WERI-Rb-1 (cell line): ENCODE data around the gene CHMP2A.
A peak's percentile ranks its signal among the peaks of the same experiment; 100 is the strongest.

Experiments used
- DNase-seq: peaks from one replicate; pipeline ENCODE4 v3.0.0-alpha.2; 2020
- H3K27ac ChIP-seq: fragments of 250-450 bp; sonication (Bioruptor Pico); 2 replicates; pipeline ENCODE4 v1.5.1; 2020; ENCODE audit warnings: mild to moderate bottlenecking, moderate library complexity
- H3K27me3 ChIP-seq: fragments of 250-450 bp; sonication (Bioruptor Pico); 2 replicates; pipeline ENCODE4 v1.5.1; 2021; ENCODE audit warnings: mild to moderate bottlenecking, low read depth, moderate library complexity; ENCODE audit not compliant: insufficient read depth, severe bottlenecking
- H3K36me3 ChIP-seq: fragments of 250-450 bp; sonication (Bioruptor Pico); 2 replicates; pipeline ENCODE4 v1.5.1; 2020; ENCODE audit warnings: mild to moderate bottlenecking, moderate library complexity
- H3K4me3 ChIP-seq: 2 replicates; pipeline ENCODE4 v1.5.1; 2011; ENCODE audit warnings: low read depth, mild to moderate bottlenecking, control low read depth, low read length
- H3K9me3 ChIP-seq: fragments of 250-450 bp; sonication (Bioruptor Pico); 2 replicates; pipeline ENCODE4 v1.5.1; 2021; ENCODE audit warnings: mild to moderate bottlenecking, moderate library complexity; ENCODE audit not compliant: severe bottlenecking
- TF ChIP-seq, protein P1 (sequence below): IDR thresholded peaks from 2 replicates; pipeline ENCODE4 v1.5.1; 2011; ENCODE audit warnings: low read depth, mild to moderate bottlenecking, control low read depth, inconsistent platforms, low read length

CHMP2A gene

DNA sequence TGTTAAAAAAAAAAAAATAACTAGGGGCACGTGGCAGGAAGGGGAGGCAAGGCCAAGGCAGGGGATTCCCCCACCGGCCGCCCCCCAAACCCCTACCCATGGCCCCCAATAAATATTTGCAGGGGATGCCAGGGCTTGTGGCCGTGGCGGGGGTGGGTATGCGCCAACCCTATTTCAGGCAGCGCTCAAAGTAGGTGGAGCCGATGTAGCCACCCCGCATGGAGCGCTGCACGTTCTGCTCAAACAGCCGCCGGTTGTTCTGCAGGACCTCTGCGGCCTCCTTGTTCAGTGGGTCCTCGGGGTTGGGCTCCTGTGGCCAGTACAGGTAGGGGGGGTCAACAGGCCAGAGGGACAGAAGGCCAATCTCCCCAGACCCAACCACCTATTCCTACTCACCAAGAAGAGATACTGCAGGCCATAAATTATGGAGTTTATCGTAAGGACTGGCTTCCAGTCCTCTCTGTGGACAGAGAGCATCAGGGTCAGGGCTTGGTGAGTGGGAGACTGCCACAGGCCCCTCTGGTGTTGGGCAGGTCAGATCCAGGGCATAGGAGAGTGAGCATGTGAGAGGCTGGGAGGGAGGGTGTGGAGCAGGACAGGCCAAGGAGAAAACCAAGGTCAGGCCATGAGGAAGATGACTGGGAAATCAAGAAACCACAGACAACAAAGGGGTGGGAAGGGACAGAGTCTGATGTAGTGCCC lies 1.2 kb upstream of the CHMP2A start:
- no peak for DNase-seq
- Histone ChIP-seq H3K36me3 (peaks cover 41% of the 10 kb centered on the region), H3K27ac (no peak overlapping the region), H3K4me3 (no peak overlapping the region), H3K27me3 (no peaks in the 10 kb centered on the region), H3K9me3 (no peaks in the 10 kb centered on the region)
- TF ChIP-seq, protein P1, sequence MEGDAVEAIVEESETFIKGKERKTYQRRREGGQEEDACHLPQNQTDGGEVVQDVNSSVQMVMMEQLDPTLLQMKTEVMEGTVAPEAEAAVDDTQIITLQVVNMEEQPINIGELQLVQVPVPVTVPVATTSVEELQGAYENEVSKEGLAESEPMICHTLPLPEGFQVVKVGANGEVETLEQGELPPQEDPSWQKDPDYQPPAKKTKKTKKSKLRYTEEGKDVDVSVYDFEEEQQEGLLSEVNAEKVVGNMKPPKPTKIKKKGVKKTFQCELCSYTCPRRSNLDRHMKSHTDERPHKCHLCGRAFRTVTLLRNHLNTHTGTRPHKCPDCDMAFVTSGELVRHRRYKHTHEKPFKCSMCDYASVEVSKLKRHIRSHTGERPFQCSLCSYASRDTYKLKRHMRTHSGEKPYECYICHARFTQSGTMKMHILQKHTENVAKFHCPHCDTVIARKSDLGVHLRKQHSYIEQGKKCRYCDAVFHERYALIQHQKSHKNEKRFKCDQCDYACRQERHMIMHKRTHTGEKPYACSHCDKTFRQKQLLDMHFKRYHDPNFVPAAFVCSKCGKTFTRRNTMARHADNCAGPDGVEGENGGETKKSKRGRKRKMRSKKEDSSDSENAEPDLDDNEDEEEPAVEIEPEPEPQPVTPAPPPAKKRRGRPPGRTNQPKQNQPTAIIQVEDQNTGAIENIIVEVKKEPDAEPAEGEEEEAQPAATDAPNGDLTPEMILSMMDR, result no peak

DNA sequence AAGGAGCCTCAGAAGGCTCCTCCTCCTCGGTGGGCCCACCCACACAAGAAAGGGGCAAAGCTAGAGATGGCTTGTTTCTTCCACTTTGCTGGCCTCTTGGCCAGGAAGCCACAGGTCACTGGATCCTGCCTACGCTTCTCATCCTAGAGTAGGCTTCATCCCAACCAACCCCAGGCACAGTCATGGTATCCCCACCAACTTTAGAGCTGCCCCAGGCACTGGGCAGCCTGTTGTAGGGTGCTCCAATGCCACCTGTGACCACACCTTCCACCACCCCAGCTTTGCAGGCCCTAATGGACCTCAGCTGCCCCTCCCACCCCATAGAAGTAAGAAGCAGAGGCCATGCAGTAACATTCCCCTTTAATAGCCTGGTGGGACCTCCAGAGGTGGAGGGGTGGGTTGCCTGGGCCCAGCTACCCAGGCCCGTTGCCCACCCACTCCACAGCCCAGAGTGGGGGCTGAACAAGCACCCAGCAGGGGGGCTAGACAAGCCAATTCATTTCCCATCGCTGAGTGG lies 522 bp upstream of the CHMP2A start:
- no peak for DNase-seq
- peak overlapping the region; percentile 78 for H3K27ac ChIP-seq
- H3K27me3 ChIP-seq, result no peaks in the 10 kb centered on the region
- TF ChIP-seq, protein P1, result no peak
- H3K4me3 ChIP-seq, result peak overlapping the region; percentile 33
- peaks cover 48% of the 10 kb centered on the region for H3K36me3 ChIP-seq
- no peaks in the 10 kb centered on the region for H3K9me3 ChIP-seq

DNA sequence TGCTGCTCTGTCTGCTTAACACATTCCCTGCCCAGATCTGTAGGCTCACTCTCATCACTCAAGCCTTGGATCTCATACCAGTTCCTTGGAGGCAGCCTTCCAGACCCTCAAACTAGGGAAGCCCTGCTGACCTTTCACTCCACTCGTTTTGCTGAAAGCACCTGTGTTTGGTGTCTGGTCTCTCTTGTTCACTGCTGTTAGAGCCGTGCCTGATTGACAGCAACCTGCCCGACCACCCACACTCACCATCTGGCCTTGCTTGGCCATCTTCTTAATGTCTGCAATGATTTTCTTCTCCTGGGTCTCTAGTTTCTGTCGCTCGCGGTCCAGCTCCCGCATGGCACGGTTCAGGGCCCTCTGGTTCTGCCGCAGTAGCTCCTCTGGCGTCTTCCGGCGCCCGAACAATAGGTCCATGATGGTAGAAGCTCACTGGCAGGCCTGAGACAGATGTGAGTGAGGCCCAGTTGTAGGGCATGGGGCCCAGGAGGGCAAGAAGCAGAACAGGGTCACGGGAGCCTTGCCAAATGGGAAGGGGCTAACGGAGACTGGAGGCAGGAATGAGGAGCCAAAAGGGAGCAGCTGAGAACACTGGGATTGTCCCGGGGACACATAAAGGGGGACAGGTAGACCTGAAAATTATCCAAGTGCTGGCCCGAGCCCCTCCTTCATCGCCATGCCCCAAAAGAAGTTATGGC lies 959 bp downstream of the CHMP2A start:
- Histone ChIP-seq H3K36me3 (peaks cover 63% of the 10 kb centered on the region), H3K4me3 (peak overlapping the region; percentile 86), H3K27me3 (no peaks in the 10 kb centered on the region), H3K9me3 (no peaks in the 10 kb centered on the region), H3K27ac (peak overlapping the region; percentile 78)
- TF ChIP-seq, protein P1, result no peak
- DNase-seq, result no peak

DNA sequence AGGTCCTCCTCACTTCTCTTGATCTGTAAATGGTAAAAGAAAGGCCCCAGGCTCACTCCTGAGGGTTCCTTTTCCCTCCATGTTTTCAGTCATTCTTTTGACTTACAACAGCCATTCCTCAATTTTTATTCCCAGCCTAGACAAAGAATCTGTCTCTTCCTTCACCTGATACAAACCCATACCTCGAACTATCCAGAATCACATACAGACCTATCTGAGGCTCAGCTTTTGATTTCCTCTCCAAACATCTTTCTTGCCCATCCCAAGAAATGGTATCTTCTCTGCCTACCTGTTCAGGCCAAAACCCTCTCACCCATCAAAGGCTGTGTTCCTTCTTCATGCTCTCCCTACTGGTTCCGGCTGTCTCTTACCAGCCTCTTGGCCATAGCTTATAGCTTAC lies 2.2 kb downstream of the CHMP2A start:
- no peak for DNase-seq
- no peaks in the 10 kb centered on the region for H3K27me3 ChIP-seq
- H3K4me3 ChIP-seq, result no peak overlapping the region
- peak overlapping the region; percentile 78 for H3K27ac ChIP-seq
- TF ChIP-seq, protein P1, result no peak
- no peaks in the 10 kb centered on the region for H3K9me3 ChIP-seq
- peaks cover 72% of the 10 kb centered on the region for H3K36me3 ChIP-seq

DNA sequence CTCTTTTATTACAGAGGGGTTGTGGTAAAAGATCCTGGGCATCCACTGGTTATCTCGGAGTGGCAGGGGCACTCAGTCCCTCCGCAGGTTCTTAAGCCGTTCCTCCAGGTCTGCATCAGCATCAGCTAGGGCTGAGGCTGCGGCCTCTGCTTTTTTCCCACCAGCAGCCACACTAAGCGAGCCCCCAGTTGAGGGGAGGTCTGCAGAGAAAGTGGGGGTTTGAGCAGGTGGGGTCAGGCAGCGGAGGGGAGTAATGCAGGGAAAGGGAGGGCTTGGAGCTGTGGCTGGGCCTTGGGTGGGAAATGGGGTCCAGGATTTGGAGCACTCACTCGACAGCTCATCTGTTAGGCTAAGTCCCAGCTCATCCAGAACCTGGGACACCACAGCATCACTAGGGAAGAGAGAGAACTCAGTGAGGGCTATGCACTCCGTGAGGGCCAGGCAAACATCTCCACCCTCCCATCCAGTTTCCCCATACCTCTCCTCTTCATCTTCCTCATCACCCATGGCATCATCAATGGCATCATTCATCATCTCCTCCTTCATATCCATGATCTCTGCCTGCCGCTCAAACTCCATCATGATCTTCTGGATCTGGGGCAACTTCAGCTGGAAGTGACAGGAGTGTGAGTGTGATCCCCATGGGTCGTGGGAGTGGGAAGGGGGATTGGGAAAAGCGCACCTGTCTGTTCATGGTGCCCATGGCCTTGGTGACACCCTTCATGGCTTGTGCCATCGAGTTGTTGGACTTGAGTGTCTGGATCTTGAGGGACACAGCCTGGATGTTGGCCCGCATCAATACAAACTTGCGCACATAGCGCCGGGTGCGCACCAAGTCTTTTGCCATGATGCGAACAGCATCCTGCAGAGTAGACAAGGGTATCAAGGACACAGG lies 3.1 kb downstream of the CHMP2A start:
- H3K4me3 ChIP-seq, result no peak overlapping the region
- TF ChIP-seq, protein P1, result no peak
- H3K27me3 ChIP-seq, result no peaks in the 10 kb centered on the region
- DNase-seq, result no peak
- H3K27ac ChIP-seq, result peak overlapping the region; percentile 78; the same call in 1 of the 2 replicates
- H3K9me3 ChIP-seq, result no peaks in the 10 kb centered on the region
- H3K36me3 ChIP-seq, result peaks cover 75% of the 10 kb centered on the region
